ENCODE measurements around the gene POLK. TPM values are rescaled to one million over a fixed set of nuclear protein-coding genes. Genes with fewer than 3 reads are reported as not detected.

POLK gene
- total RNA-seq (100 to 1,000 TPM in 1 of 5 donors, 10 to 100 TPM in 4; 11.9 to 145 (median 69.2) TPM), polyA plus RNA-seq (1 to 10 TPM; 3.7 to 4.7 (median 4.6) TPM)
- long read RNA-seq, donor 1, result 0 reads
- long read RNA-seq, donor 2, full-length matches to known transcripts, result 2 of 2 reads
- long read RNA-seq, donor 2, partial matches to known transcripts, result 0 of 2 reads
- long read RNA-seq, donor 2, other reads (novel, unspliced or antisense), result 0 of 2 reads
- long read RNA-seq, donor 3, result 0 reads
- long read RNA-seq, donor 4, result 0 reads
- long read RNA-seq, donor 5, partial matches to known transcripts, result 0 of 1 reads
- long read RNA-seq, donor 5, other reads (novel, unspliced or antisense), result 0 of 1 reads
- long read RNA-seq, donor 6, full-length matches to known transcripts, result 3 of 3 reads
- long read RNA-seq, donor 6, partial matches to known transcripts, result 0 of 3 reads
- long read RNA-seq, donor 6, other reads (novel, unspliced or antisense), result 0 of 3 reads
- long read RNA-seq, donor 7, partial matches to known transcripts, result 0 of 1 reads
- long read RNA-seq, donor 7, other reads (novel, unspliced or antisense), result 0 of 1 reads
- long read RNA-seq, donor 8, full-length matches to known transcripts, result 2 of 2 reads
- long read RNA-seq, donor 8, partial matches to known transcripts, result 0 of 2 reads
- long read RNA-seq, donor 8, other reads (novel, unspliced or antisense), result 0 of 2 reads
- long read RNA-seq, donor 9, full-length matches to known transcripts, result 1 of 1 reads
- long read RNA-seq, donor 9, partial matches to known transcripts, result 0 of 1 reads
- long read RNA-seq, donor 9, other reads (novel, unspliced or antisense), result 0 of 1 reads
- long read RNA-seq, donor 10, result 0 reads

DNA sequence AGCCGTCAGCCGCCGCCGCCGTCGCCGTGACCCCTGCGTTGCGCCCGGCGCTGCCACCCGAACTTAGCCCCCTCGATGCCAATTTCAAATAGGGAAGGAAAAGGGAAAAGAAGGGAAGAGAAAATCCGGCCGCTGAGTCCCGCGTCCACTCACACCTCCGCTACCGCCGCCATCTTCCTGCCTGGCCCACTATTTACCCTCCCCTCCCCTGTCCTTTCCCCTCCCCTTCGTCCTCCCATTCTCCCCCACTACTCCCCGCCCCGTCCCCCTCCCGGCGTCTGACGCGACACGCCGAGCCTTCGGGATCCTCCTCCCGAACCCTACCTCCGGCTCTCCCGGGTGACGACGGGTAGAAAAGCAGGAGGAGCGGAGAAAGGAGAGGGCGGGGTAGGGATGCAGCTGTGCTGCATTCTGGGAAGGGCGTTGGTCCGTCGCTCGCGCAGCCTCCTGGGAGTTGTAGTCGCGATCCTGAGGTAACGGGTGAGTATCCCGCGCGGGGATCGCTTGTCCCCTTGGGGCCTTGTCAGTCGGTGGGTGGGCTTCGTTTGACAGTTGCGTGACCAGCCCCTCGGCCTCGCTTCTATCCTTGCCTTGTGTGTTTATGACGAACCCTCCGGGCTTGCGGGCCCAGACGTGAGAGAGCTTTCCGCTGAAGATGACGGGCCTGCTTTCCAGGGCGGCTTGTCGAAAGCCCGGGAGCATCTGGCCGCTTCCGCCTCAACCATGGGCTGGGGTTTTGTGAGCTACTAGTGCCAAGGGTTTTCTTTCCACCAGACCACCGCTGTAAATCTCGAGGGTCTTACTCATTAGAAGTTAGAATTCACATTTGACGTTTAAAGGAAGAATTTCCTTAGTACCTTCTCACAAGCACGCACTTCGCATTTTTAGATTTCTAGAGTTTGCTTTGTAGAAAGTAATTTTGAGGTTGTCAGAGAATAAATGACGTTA lies at the start of gene POLK, which contains the start of gene CERT1:
POLK (plus strand) TSS at position 457 of the 948 bp plus-strand sequence.
CERT1 (minus strand) TSS at position 195 of the 948 bp plus-strand sequence. CDS start 422 bp downstream, outside the sequence.
- intact Hi-C loops (cut with DNase I; ENCODE audit: low total_unique reads), result no loop called here
- WGBS, 5 donors, result 1% methylated on average over 51 to 71 of the region's 71 CpGs
- peaks cover 9 to 67% (median 45%) of the 10 kb centered on the region in 4 donors for H3K4me1 ChIP-seq

DNA sequence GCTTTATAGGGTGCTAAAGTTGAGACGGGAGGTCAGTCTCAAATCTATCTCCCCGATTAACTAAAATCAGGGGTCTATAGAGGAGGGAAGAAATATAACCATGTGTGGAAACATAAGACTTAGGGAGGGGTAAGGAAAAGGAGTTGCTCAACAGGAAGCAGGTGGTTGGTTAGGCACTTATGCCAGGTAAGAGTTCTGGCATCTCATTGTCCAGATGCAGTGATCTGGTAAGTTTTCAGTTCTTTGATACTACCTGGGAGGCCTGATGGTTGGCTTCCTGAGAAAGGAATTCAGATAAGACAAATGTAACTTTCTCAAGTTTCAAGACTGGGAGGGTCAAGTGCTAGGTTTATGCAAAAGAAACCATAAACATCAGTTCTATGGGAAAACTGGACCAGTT lies 48.0 kb upstream of the POLK start:
- H3K27ac ChIP-seq, result no peak overlapping the region
- intact Hi-C loops (cut with DNase I; ENCODE audit: low total_unique reads), result no loop called here
- no peak overlapping the region for H3K4me3 ChIP-seq
- H3K9me3 ChIP-seq, result peaks cover 0 to 7% (median 6%) of the 10 kb centered on the region in 4 donors
- no peak for DNase-seq
- TF ChIP-seq, protein P1, sequence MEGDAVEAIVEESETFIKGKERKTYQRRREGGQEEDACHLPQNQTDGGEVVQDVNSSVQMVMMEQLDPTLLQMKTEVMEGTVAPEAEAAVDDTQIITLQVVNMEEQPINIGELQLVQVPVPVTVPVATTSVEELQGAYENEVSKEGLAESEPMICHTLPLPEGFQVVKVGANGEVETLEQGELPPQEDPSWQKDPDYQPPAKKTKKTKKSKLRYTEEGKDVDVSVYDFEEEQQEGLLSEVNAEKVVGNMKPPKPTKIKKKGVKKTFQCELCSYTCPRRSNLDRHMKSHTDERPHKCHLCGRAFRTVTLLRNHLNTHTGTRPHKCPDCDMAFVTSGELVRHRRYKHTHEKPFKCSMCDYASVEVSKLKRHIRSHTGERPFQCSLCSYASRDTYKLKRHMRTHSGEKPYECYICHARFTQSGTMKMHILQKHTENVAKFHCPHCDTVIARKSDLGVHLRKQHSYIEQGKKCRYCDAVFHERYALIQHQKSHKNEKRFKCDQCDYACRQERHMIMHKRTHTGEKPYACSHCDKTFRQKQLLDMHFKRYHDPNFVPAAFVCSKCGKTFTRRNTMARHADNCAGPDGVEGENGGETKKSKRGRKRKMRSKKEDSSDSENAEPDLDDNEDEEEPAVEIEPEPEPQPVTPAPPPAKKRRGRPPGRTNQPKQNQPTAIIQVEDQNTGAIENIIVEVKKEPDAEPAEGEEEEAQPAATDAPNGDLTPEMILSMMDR (IDR thresholded peaks at IDR 0.05), result no peak
- TF ChIP-seq POLR2AphosphoS5 (IDR thresholded peaks at IDR 0.05), result no peak
- TF ChIP-seq POLR2A (IDR thresholded peaks at IDR 0.05), result no peak
- no peak for TF ChIP-seq EP300 (IDR thresholded peaks at IDR 0.05)
- no peaks in the 10 kb centered on the region for H3K27me3 ChIP-seq
- peaks cover 0 to 1% (median under 1%) of the 10 kb centered on the region in 4 donors for H3K36me3 ChIP-seq
- H3K4me1 ChIP-seq, result peaks cover 10 to 53% (median 28%) of the 10 kb centered on the region in 4 donors
- WGBS, 5 donors, result 84 to 91% (median 88%) methylated on average over 2 of the region's 2 CpGs

More for the DNA sequence above, at the start of gene POLK, which contains the start of gene CERT1:
- H3K27me3 ChIP-seq, result no peaks in the 10 kb centered on the region
- peak within 1 kb of the TSS; percentile 86 to 92 (median 92) for H3K27ac ChIP-seq
- peak within 1 kb of the TSS; percentile 75 to 93 (median 85) for H3K4me3 ChIP-seq
- peak; percentile 97 to 100 for DNase-seq
- H3K36me3 ChIP-seq, result no peaks in the 10 kb centered on the region
- no peaks in the 10 kb centered on the region for H3K9me3 ChIP-seq
- TF ChIP-seq POLR2A (IDR thresholded peaks at IDR 0.05) (peak in 1 of 4 donors; percentile 62), EP300 (IDR thresholded peaks at IDR 0.05) (no peak), POLR2AphosphoS5 (IDR thresholded peaks at IDR 0.05) (peak; percentile 81 to 95 (median 91))
- TF ChIP-seq, protein P1 (IDR thresholded peaks at IDR 0.05), result no peak

DNA sequence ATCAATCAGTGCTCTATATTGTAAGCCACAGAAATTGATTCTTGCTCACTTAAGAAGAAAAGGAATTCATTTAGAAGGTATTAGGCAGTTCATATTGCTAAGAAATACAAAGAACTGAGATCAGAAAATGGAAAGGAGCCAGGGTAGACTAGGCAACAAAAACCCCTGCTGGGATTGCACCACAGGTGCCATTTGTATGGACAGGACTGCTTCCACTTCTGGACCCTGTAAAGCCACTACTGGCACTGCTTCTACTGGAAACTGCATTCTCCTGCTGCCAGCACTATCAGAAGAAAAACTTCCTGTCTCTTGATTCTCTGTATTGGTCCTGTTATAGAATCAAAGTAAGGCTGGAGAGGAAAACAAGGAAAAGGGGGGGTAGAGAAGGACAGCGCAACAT lies 46.2 kb upstream of the POLK start:
- Histone ChIP-seq H3K4me3 (no peak overlapping the region), H3K9me3 (peaks cover 0 to 24% (median 16%) of the 10 kb centered on the region in 4 donors), H3K27ac (peak overlapping the region in 1 of 5 donors; percentile 5), H3K27me3 (no peaks in the 10 kb centered on the region), H3K4me1 (peaks cover 7 to 37% (median 17%) of the 10 kb centered on the region in 4 donors), H3K36me3 (no peaks in the 10 kb centered on the region)
- DNase-seq, result no peak
- TF ChIP-seq, protein P1 (IDR thresholded peaks at IDR 0.05), result no peak
- TF ChIP-seq POLR2AphosphoS5 (IDR thresholded peaks at IDR 0.05) (no peak), EP300 (IDR thresholded peaks at IDR 0.05) (no peak), POLR2A (IDR thresholded peaks at IDR 0.05) (no peak)
- intact Hi-C loops (cut with DNase I; ENCODE audit: low total_unique reads), result no loop called here
- WGBS, 5 donors, result 76 to 90% (median 81%) methylated on average over 1 of the region's 1 CpG
